Astrocyte of the hippocampus (primary cell): ENCODE results near the gene SLC12A9.

Experiments
- DNase-seq: peaks from one replicate; pipeline ENCODE4 v3.0.0; 2011; ENCODE audit warnings: low read depth, low spot score

The SLC12A9 gene

DNA sequence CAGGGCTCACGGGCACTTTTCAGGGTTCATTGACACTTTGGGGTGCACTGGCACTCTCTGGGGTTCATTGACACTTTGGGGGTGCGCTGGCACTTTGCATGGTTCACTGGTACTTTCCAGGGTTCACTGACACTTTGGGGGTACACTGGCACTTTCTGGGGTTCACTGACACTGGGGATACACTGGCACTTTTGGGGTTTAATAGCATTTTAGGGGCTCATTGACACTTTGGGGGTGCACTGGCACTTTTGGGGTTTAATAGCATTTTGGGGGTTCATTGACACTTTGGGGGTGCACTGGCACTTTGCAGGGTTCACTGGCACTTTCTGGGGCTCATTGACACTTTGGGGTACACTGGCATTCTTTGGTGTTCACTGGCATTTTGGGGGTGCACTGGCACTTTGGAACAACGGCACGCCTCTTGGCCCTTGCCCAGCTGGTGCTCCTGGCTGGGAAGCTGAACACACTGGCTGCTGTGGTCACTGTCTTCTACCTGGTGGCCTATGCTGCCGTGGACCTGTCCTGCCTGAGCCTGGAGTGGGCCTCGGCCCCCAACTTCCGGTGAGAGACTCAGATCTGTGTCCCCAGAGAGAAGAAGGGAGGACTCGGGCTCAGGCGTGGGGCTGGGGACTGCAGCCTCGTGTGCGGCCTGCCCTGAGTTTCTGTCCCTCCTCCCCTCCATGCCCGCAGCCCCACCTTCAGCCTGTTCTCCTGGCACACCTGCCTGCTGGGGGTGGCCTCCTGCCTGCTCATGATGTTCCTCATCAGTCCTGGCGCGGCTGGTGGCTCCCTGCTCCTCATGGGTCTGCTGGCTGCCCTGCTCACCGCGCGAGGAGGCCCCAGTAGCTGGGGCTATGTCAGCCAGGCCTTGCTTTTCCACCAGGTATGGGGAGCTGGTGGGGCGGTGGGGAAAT is 8.4 kb downstream of the SLC12A9 start:
- DNase-seq, result no peak

DNA sequence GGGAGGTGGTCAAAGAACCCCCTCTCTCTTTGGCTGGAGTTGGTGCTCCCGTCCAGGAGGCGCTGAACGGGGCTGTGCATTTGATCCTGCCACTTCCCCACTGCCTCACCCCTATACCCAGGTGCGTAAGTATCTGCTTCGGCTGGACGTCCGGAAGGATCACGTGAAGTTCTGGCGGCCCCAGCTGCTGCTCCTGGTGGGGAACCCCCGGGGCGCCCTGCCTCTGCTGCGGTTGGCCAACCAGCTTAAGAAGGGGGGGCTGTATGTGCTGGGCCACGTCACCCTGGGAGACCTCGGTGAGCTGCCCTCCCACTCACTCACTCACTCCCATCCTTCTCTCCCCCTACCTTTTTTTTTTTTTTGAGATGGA is 9.1 kb downstream of the SLC12A9 start:
- DNase-seq, result no peak

DNA sequence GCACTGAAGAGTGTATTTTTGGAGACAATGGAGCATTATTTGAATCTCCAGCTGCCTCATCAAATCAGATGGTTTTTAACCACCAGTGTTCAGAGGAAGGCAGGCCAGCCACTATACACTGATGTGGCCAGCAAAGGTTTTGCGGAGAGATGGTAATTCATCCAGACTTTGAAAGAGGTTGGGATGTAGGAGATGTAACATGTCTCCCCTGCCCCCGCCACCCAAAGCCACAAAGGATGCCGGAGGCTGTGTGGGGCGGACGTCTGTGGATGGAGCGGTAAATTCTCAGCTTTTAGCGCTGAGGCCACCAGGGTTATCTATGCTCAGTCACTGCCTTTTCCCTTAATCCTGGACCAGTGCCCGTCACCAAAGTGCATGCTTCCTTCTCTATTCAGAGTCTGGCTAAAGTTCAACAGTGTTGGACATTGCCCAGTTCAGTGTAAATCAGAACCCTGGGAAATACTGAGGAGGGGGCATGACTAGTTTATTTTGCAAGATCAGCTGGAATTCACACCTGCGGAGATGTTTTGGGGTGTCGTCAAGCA is 11.0 kb downstream of the SLC12A9 start:
- peak; percentile 82 for DNase-seq

DNA sequence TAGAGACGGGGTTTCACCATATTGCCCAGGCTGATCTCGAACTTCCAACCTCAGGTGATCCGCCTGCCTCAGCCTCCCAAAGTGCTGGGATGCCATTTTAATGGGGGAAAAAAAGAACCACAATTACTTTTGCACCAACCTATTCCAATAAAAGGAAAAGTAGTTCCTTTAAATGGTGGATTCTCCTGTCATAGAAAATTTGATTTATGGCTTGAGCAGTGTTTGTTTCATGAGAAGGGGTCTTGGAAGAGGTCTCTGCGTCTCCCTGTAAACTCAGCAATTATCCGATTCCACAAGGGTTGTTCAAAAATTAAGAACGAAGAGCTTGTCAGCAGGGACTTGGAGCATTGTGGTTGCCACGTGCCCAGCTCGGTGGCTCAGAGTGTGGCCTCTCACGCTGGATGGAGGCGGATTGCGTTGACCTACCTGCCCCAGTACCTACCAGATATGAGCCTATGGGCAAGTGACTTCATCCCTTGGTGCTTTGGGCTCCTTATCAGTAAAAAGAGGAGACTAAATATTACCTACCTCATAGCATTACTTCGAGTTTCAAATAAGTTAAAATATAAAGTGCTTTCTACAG is 11.8 kb downstream of the SLC12A9 start:
- DNase-seq, result peak; percentile 0

DNA sequence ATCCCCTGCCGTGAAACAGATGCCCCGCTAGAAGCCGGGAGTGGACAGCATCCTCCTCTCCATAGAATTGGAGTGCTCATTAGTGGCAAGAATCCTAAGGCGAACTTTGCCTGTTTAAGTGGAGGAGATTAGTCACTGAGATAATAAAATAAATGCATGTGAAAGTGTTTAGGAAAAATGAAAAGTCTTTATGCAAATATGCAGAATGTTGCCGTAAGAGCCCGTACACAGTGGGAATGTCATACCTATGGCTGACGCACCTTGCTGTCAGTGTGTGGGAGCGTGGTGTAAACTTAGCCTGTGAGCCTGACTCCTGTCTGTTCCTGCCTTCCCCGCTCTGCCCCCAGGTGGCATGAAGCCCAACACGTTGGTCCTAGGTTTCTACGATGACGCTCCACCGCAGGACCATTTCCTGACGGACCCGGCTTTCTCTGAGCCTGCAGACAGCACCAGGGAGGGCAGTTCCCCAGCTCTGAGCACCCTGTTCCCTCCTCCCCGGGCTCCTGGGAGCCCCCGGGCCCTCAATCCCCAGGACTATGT is 12.9 kb downstream of the SLC12A9 start:
- peak; percentile 77 for DNase-seq

DNA sequence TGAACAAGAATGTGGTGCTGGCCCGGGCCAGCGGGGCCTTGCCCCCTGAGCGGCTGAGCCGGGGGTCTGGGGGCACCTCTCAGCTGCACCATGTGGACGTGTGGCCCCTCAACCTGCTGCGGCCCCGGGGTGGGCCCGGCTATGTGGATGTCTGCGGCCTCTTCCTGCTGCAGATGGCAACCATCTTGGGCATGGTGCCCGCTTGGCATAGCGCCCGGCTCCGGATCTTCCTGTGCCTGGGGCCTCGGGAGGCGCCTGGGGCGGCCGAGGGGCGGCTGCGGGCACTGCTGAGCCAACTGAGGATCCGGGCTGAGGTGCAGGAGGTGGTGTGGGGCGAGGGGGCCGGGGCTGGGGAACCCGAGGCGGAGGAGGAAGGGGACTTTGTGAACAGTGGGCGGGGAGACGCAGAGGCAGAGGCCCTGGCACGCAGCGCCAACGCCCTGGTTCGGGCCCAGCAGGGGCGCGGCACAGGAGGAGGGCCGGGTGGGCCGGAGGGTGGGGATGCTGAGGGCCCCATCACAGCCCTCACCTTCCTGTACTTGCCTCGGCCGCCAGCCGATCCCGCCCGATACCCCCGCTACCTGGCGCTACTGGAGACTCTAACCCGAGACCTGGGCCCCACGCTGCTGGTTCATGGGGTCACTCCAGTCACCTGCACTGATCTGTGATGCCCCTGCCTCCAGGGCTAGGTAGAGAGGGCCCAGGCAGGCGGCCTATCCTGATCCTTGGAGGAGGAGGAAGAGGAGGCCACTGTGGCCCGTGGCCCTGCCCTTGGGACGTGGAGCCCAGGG is 13.6 kb downstream of the SLC12A9 start:
- DNase-seq, result peak; percentile 81

DNA sequence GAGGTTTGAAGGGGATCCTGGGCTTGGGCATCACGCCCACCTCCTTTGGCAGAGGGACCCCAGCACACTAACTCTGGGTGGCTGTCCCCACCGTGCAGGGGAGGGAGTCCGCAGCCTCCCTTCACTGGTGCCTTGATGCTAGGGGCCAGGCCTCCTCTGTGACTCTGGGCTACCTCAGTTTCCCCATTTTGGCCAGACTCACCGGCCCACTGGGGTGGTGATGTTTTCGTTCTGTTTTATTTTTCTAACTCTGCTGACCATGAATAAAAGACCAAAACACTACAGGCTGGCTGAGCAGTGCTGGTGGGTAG is 14.2 kb downstream of the SLC12A9 start:
- no peak for DNase-seq

DNA sequence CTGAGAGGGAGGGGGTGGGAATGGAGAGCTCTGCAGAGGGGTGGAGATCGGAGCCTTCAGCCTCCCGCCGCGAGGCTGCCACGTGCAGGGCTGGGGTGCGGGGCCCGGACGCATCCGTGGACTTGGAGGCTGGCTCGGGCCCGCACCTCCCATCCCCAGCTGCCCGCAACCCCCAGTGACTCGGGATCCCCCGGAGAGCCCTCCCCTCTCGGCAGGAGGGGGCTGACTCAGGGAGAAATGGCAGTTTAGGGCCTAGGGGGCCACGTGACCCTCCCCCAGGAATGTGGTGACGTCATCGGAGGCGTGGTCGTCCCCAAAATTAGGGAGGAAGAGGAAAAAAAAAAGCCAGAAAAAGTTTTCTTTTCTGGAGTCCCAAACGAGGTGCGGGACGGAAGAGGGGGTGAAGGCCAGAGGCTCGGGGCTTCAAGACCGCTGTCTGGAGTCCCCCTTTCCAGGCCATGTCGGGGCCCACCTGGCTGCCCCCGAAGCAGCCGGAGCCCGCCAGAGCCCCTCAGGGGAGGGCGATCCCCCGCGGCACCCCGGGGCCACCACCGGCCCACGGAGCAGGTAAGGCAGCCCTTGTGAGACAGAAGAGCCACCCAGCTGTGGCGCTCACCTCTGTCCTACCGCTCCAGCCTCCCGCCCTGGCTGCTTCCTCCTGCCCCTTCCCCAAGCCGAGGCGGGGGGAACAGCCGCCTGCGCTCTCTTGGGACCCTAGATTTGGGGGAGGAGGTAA is 14.7 kb downstream of the SLC12A9 start, which contains the start of gene TRIP6:
TSS of gene TRIP6 (plus strand) at position 348 of the 736 bp plus-strand sequence. CDS start at position 459, 111 bp downstream.
- DNase-seq, result peak; percentile 97

DNA sequence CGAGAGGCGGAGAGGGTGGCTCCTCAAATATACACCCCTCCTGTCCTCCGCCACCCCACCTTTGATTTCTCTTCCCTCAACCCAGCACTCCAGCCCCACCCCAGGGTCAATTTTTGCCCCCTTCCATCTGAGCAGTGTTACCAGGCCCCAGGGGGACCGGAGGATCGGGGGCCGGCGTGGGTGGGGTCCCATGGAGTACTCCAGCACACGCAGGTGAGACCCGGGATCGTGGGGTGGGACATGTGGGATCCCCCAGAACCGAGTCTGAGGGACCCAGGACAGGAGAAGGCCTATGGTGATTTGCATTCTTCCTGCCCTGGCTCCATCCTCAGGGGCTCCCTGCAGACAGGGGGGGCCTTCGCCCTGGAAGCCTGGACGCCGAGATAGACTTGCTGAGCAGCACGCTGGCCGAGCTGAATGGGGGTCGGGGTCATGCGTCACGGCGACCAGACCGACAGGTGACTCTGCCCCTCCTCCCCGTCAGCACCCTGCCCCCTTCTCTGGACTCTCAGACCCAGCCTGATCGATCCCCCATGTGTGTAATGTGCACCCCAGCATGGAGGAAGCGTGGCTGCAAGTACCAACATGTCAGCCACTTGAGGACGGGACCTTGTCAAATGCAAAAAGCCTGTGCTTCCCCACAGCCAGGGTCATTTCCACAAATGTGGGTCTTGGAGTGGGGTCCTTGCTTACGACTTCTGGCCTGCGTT is 15.4 kb downstream of the SLC12A9 start:
- DNase-seq, result peak; percentile 36

DNA sequence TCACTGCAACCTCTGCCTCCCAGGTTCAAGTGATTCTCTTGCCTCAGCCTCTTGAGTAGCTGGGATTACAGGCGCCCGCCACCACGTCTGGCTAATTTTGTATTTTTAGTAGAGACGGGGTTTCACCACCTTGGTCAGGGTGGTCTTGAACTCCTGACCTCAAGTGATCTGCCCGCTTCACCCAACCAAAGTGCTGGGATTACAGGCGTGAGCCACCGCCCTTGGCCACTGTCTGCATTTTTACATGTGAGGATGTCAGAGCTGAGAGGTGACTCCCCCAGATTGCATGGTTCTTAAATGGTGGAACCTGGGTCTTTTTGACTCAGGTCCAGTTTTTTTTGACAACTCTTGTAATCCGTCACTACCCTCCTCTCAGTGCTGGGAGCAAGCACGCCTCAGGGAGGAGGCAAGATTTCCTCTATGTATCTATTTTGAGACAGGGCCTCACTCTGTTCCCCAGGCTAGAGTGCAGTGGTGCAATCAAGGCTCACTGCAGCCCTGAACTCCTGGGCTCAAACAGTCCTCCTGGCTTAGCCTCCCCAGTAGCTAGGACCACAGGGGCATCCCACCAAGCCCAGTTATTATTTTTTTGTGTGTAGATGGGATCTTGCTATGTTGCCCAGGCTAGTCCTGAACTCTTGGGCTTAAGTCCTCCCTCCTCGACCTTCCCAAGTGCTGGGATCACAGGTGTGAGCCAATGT is 21.2 kb downstream of the SLC12A9 start:
- DNase-seq, result no peak

DNA sequence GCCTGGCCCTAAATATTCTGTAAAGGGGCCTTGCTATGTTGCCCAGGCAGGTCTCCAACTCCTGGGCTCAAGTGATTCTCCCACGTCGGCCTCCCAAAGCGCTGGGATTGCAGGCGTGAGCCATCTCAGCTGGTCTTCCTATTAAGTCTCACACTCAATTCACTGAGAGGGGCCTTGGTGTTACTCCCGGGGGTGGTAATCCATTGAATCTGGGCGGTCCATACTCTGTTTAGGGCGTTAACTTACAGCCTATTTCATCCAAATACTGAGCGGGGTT is 21.7 kb downstream of the SLC12A9 start:
- DNase-seq, result no peak

DNA sequence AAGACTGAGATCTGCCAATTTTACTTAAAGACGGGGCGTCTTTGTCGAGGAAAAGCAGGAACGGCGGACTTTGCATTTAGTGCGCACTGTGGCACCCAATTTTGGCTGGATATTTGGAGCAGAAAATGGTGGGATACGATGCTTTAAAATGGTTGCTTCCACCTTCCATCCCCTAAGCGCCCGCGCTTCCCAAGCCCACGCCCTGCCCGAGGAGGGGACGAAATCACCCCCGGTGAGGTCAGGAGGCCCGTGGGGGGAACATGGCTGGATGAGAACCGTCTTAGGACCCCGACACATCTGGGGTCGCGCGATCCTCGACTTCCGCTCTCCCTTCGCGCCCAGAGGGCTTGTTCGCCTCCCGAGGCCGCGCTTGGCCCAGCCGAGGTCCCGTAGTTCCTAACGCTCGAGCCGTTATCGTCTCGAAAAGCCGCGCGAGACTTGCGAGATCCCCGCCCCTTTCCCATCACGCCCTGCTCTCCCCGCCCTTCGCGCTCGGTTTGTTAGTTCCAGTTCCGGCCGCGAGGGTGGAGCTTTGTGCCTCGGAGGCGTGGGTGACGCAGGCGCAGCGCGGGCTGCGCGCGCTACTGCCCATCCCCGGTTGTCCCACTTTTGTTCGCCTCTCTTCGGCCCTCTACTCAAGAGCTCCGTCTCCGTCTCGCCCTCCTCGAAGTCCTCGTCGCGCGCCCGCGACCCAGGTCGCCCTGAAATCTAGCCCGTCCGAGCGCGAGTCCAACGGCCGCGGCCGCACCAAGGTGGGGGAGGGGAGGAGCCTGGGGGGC is 22.3 kb downstream of the SLC12A9 start, which contains the start of gene SRRT:
TSS of gene SRRT (plus strand) at position 527 of the 779 bp plus-strand sequence. CDS start 488 bp downstream, outside the sequence.
- peak; percentile 99 for DNase-seq

DNA sequence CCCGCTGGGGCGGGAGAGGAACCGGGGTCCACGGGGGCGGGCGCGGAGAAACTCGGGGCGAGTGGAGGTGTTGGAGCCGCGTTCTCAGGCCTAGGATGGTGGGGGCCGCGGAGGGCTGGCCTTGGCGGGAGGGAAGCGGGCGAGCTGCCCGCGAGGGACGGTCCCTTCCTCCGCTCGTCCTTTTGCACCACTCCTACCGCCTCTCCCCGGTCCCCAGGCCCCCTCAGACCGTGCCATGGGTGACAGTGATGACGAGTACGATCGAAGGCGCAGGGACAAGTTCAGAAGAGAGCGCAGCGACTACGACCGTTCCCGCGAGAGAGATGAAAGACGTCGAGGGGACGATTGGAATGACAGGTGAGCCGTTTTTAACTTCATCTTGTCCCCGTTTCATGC is 22.8 kb downstream of the SLC12A9 start:
- peak; percentile 51 for DNase-seq

DNA sequence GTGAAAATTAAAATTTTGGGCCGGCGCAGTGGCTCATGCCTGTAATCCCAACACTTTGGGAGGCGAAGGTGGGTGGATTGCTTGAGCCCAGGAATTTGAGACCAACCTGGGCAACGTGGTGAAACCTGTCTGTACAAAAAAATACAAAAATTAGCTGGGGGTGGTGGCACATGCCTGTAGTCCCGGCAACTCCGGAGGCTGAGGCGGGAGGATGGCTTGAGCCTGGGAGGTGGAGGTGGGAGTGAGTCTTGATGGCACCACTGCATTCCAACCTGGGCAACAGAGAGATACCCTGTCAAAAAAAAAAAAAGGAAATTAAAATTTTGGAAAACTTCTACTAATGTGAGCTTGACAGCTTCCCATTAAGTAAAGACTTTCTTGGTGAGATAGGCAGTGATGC is 25.5 kb downstream of the SLC12A9 start:
- DNase-seq, result no peak

DNA sequence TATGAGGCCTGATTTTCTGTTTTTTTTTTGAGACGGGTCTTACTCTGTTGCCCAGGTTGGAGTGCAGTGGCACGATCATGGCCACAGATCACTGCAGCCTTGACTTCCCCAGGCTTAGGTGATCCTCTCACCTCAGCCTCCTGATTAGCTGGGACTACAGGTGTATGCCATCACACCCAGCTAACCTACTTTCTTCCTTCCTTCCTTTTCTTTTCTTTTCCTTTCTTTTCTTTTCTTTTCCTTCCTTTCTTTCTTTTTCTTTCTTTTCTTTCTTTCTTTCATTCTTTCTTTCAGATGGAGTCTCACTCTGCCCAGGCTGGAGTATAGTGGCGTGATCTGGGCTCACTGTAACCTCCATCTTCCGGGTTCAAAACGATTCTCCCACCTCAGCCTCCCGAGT is 26.2 kb downstream of the SLC12A9 start:
- DNase-seq, result no peak

DNA sequence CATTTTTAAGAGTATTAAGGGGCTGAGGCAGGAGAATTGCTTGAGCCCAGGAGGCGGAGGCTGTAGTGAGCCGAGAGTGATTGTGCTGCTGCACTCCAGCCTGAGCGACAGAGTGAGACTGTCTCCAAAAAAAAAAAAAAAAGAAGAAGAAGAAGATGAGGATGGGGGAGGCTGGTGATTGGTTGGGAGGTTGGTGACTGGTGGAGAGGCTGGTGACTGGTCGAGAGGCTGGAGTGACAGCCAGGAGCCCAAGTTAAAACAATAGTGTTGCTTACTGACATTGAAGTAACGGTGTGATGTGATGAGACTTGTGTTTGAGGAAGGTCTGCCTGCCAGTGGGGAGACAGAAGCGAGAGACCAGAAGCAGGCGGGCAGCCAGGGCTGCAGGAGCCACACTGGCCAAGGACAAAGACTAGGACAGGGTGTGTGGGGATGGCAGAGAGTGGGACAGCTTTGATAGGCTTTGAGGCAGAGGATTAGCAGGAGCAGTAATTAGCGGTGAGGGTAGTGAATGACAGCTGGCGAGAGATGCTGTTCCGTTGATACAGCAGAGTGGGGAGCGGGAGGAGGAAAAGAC is 27.3 kb downstream of the SLC12A9 start:
- peak; percentile 33 for DNase-seq

DNA sequence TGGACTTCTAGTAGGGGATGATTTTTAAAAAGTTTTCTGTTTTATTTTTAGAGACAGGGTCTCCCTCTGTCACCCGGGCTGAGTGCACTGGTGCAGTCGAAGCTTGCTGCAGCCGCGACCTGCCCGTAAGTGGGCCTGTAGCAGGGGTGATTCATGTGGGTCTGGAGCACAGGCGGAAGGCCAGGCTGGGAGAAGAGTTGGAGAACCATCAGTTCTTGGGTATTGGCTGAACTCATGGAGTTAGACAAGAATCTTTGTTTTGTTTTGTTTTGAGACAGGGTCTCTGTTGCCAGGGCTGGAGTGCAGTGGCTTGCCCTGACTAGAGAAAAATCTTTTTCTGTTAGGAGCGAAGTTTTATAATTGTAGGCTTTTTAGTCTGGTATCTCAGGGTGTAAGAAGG is 28.1 kb downstream of the SLC12A9 start:
- no peak for DNase-seq

DNA sequence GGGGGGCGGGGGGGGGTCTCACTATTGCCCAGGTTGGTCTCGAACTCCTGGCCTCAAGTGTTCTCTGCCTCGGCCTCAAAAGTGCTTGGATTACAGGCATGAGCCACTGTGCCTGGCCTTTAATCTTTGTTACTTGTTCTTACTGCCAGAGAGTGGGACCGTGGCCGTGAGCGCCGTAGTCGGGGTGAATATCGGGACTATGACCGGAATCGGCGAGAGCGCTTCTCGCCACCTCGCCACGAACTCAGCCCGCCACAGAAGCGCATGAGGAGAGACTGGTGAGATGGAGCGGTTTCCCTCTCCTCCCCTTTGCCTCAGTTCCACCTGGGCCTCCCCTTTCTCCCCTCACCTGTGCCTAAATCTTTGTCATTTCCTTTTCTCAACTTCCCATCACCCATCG is 28.6 kb downstream of the SLC12A9 start:
- DNase-seq, result no peak

DNA sequence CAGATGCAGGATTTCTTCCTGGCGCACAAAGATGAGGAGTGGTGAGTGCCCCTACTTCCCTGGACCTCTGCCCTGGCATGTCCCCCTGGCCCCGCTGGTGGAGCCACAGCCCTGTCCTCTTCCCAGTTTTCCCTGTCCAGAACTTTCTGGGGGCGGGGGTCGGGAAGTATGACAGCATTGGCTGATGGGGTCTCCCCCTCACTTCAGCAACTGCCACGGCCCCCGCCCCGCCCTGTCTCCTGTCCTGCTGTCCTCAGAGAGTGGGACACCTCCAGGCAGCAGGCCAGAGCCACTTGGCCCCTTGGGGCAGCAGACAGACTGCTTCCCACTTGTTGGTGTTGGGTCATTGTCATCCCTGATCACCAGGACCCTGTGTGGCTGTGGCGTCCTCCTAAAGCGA is 29.7 kb downstream of the SLC12A9 start:
- DNase-seq, result no peak
